GM21515 (cell line): ENCODE data around the gene P2RY8.

ENCODE experiments used
- ATAC-seq: cut with Tn5 transposase; IDR thresholded peaks from one replicate; pipeline ENCODE4 v1.9.1; 2021; ENCODE audit not compliant: unreplicated experiment

P2RY8 gene

GRCh38 chrX:1420371-1420770 is 116.6 kb downstream of the P2RY8 start:
- ATAC-seq: no peak

GRCh38 chrX:1419545-1420355 is 117.2 kb downstream of the P2RY8 start:
- ATAC-seq: no peak

- no peak for ATAC-seq
These were observed 118.0 kb downstream of the P2RY8 start for GRCh38 chrX:1418901-1419544.

GRCh38 chrX:1417921-1418771 is 118.8 kb downstream of the P2RY8 start:
- no peak for ATAC-seq

GRCh38 chrX:1416965-1417760 is 119.8 kb downstream of the P2RY8 start:
- ATAC-seq: no peak

- no peak for ATAC-seq
These were observed 120.6 kb downstream of the P2RY8 start for GRCh38 chrX:1416327-1416784.
